ENCODE results near the gene PPFIBP1.
"Not testable (repeated sequence)": the region's sequence is repeated elsewhere in the genome, so short reads cannot be mapped to it uniquely, and the experiment has no call there.

PPFIBP1 gene

DNA sequence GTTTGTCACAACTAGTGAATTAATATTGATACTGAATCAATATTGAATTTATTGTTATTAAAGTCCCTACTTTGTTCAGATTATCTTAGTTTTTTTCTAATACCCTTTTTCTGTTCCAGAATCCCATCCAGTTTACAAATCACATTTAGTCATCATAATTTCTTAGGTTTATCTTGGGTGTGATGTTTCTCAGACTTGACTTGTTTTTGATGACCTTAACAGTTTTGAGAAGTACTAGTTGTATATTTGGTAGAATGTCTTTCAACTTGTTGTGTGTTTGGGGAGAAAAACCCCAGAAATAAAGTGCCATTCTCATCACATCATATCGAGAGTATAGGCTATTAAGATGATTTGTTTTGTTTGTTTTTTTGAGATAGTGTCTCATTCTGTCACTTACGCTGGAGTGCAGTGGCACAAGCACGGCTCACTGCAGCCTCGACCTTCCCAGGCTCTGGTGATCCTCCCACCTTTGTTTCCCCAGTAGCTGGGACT is 206.1 kb downstream of the PPFIBP1 start:
- peaks cover 7% of the 10 kb centered on the region for H3K4me1 ChIP-seq (ENCODE audit: control insufficient read depth, insufficient read depth, low read length)
- no peak for DNase-seq (ENCODE audit: low read depth)
- peaks cover 67% of the 10 kb centered on the region for H3K36me3 ChIP-seq (ENCODE audit: control insufficient read depth, insufficient read depth, low read length, severe bottlenecking)
- H3K4me3 ChIP-seq (ENCODE audit: low read length), result no peak overlapping the region
- H3K9me3 ChIP-seq (ENCODE audit: control insufficient read depth, low read length), result no peaks in the 10 kb centered on the region
- no peak overlapping the region for H3K9ac ChIP-seq (ENCODE audit: low read length)
- H3K27me3 ChIP-seq (replicated peaks; ENCODE audit: control insufficient read depth, insufficient read depth, low read length), result no peaks in the 10 kb centered on the region

GRCh38 chr12:27732281-27732680 is 208.3 kb downstream of the PPFIBP1 start:
- H3K9ac ChIP-seq (ENCODE audit: low read length), result no peak overlapping the region
- no peaks in the 10 kb centered on the region for H3K27me3 ChIP-seq (replicated peaks; ENCODE audit: control insufficient read depth, insufficient read depth, low read length)
- peaks cover 7% of the 10 kb centered on the region for H3K4me1 ChIP-seq (ENCODE audit: control insufficient read depth, insufficient read depth, low read length)
- H3K9me3 ChIP-seq (ENCODE audit: control insufficient read depth, low read length), result no peaks in the 10 kb centered on the region
- no peak for DNase-seq (ENCODE audit: low read depth)
- peaks cover 68% of the 10 kb centered on the region for H3K36me3 ChIP-seq (ENCODE audit: control insufficient read depth, insufficient read depth, low read length, severe bottlenecking)
- H3K4me3 ChIP-seq (ENCODE audit: low read length), result no peak overlapping the region

GRCh38 chr12:27733052-27733656 is 209.1 kb downstream of the PPFIBP1 start:
- Histone ChIP-seq H3K36me3 (ENCODE audit: control insufficient read depth, insufficient read depth, low read length, severe bottlenecking) (peaks cover 68% of the 10 kb centered on the region), H3K9ac (ENCODE audit: low read length) (no peak overlapping the region), H3K4me3 (ENCODE audit: low read length) (no peak overlapping the region), H3K9me3 (ENCODE audit: control insufficient read depth, low read length) (no peaks in the 10 kb centered on the region), H3K27me3 (replicated peaks; ENCODE audit: control insufficient read depth, insufficient read depth, low read length) (no peaks in the 10 kb centered on the region), H3K4me1 (ENCODE audit: control insufficient read depth, insufficient read depth, low read length) (peaks cover 7% of the 10 kb centered on the region)
- peak; percentile 74 for DNase-seq (ENCODE audit: low read depth)

DNA sequence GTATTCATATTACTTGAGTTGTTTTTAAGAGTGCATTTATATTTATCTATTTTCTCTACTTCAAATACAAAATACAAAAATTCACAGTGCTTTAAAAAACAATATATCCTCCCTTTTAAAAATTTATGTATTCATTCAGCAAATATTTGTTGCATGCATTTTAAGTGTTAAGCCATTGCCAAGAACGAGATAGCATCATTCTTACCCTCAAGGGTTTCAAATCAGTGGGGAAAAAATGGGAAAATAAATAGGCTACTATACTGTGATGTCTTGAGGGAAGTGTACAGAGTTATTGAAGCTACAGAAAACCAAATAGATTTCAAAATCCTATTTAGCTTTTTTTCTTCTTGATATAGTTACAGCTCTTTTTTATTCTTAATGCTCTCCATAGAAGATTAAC is 209.8 kb downstream of the PPFIBP1 start:
- no peaks in the 10 kb centered on the region for H3K9me3 ChIP-seq (ENCODE audit: control insufficient read depth, low read length)
- H3K4me1 ChIP-seq (ENCODE audit: control insufficient read depth, insufficient read depth, low read length), result peaks cover 7% of the 10 kb centered on the region
- H3K27me3 ChIP-seq (replicated peaks; ENCODE audit: control insufficient read depth, insufficient read depth, low read length), result no peaks in the 10 kb centered on the region
- H3K4me3 ChIP-seq (ENCODE audit: low read length), result no peak overlapping the region
- peaks cover 73% of the 10 kb centered on the region for H3K36me3 ChIP-seq (ENCODE audit: control insufficient read depth, insufficient read depth, low read length, severe bottlenecking)
- H3K9ac ChIP-seq (ENCODE audit: low read length), result no peak overlapping the region
- peak; percentile 56 for DNase-seq (ENCODE audit: low read depth)

DNA sequence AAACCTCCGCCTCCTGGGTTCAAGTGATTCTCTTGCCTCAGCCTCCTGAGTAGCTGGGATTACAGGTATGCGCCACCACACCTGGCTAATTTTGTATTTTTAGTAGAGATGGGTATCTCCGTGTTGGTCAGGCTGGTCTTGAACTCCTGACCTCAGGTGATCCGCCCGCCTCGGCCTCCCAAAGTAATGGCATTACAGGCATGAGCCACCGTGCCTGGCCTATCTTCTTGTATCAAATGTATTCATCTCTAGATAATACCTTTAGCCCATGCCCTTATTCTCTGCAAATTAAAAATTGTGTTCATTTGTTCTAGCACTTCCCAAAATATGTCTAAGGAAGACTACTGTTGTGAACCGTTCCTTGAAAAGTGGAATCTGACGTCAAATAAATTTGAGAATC is 210.3 kb downstream of the PPFIBP1 start:
- not testable (repeated sequence) for H3K9ac ChIP-seq (ENCODE audit: low read length); H3K9me3 ChIP-seq (ENCODE audit: control insufficient read depth, low read length); DNase-seq (ENCODE audit: low read depth); H3K27me3 ChIP-seq (replicated peaks; ENCODE audit: control insufficient read depth, insufficient read depth, low read length); H3K4me3 ChIP-seq (ENCODE audit: low read length); H3K4me1 ChIP-seq (ENCODE audit: control insufficient read depth, insufficient read depth, low read length)
- H3K36me3 ChIP-seq (ENCODE audit: control insufficient read depth, insufficient read depth, low read length, severe bottlenecking), result peaks cover 79% of the 10 kb centered on the region

- peaks cover 40% of the 10 kb centered on the region for H3K36me3 ChIP-seq (ENCODE audit: control insufficient read depth, insufficient read depth, low read length, severe bottlenecking)
- no peaks in the 10 kb centered on the region for H3K27me3 ChIP-seq (replicated peaks; ENCODE audit: control insufficient read depth, insufficient read depth, low read length)
- no peak overlapping the region for H3K4me3 ChIP-seq (ENCODE audit: low read length)
- no peak overlapping the region for H3K9ac ChIP-seq (ENCODE audit: low read length)
- no peaks in the 10 kb centered on the region for H3K9me3 ChIP-seq (ENCODE audit: control insufficient read depth, low read length)
- H3K4me1 ChIP-seq (ENCODE audit: control insufficient read depth, insufficient read depth, low read length), result peaks cover 26% of the 10 kb centered on the region
- no peak for DNase-seq (ENCODE audit: low read depth)
Measured at GRCh38 chr12:27743601-27744000, 219.6 kb downstream of the PPFIBP1 start.
